ENCODE results near the gene IL1RAPL2.

IL1RAPL2 gene

GRCh38 chrX:105711805-105712204 lies 1145.8 kb downstream of the IL1RAPL2 start:
- no peak for TF ChIP-seq CTCF (IDR thresholded peaks at IDR 0.05; ENCODE audit: control insufficient read depth, insufficient read depth, low read depth, low read length, missing control alignments)
- DNase-seq (ENCODE audit: low read depth): no peak
- no peak overlapping the region for H3K4me3 ChIP-seq (ENCODE audit: control insufficient read depth, low read depth, low read length)

- DNase-seq (ENCODE audit: low read depth): no peak
- H3K4me3 ChIP-seq (ENCODE audit: control insufficient read depth, low read depth, low read length): no peak overlapping the region
- no peak for TF ChIP-seq CTCF (IDR thresholded peaks at IDR 0.05; ENCODE audit: control insufficient read depth, insufficient read depth, low read depth, low read length, missing control alignments)
Observed at GRCh38 chrX:105715746-105716145, 1149.7 kb downstream of the IL1RAPL2 start.

GRCh38 chrX:105723966-105724735 lies 1158.2 kb downstream of the IL1RAPL2 start:
- no peak for TF ChIP-seq CTCF (IDR thresholded peaks at IDR 0.05; ENCODE audit: control insufficient read depth, insufficient read depth, low read depth, low read length, missing control alignments)
- H3K4me3 ChIP-seq (ENCODE audit: control insufficient read depth, low read depth, low read length): no peak overlapping the region
- DNase-seq (ENCODE audit: low read depth): no peak

GRCh38 chrX:105725228-105725627 lies 1159.2 kb downstream of the IL1RAPL2 start:
- DNase-seq (ENCODE audit: low read depth): no peak

GRCh38 chrX:105738162-105738561 lies 1172.2 kb downstream of the IL1RAPL2 start:
- no peak for TF ChIP-seq CTCF (IDR thresholded peaks at IDR 0.05; ENCODE audit: control insufficient read depth, insufficient read depth, low read depth, low read length, missing control alignments)
- no peak for DNase-seq (ENCODE audit: low read depth)
- no peak overlapping the region for H3K4me3 ChIP-seq (ENCODE audit: control insufficient read depth, low read depth, low read length)

More at GRCh38 chrX:105725228-105725627, 1159.2 kb downstream of the IL1RAPL2 start:
- H3K4me3 ChIP-seq (ENCODE audit: control insufficient read depth, low read depth, low read length): no peak overlapping the region
- TF ChIP-seq CTCF (IDR thresholded peaks at IDR 0.05; ENCODE audit: control insufficient read depth, insufficient read depth, low read depth, low read length, missing control alignments): no peak

DNA sequence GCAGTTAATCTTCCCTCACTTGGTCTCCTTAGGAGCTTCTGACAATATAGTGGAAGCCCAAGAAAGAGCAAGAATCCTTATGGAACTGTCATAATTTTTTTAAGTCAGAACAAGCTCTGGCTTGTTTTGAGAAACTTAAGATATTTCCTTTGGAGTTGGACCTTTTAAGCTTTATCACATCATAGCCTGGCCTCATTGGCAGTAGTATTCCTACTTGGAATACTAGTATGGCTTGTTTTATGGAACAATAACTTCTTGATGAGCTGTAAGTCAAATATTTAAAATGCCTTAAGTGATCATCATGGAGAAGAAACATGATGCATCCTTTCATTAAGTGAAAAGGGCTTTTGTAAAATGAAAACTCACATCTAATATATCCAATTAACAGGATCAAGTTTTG lies 1178.3 kb downstream of the IL1RAPL2 start:
- no peak for TF ChIP-seq CTCF (IDR thresholded peaks at IDR 0.05; ENCODE audit: control insufficient read depth, insufficient read depth, low read depth, low read length, missing control alignments)
- DNase-seq (ENCODE audit: low read depth): no peak

More for the DNA sequence above, 1178.3 kb downstream of the IL1RAPL2 start:
- H3K4me3 ChIP-seq (ENCODE audit: control insufficient read depth, low read depth, low read length): no peak overlapping the region
